ENCODE measurements around the gene ZDHHC18.
A peak's percentile ranks its signal among the peaks of the same experiment; 100 is the strongest.
"Not testable (repeated sequence)": the region's sequence is repeated elsewhere in the genome, so short reads cannot be mapped to it uniquely, and the experiment has no call there.

Gene ZDHHC18

GRCh38 chr1:26837665-26838064, 11.2 kb downstream of the ZDHHC18 start:
- not testable (repeated sequence) for DNase-seq

GRCh38 chr1:26838474-26839338, 12.2 kb downstream of the ZDHHC18 start:
- peak; percentile 72 for DNase-seq

DNA sequence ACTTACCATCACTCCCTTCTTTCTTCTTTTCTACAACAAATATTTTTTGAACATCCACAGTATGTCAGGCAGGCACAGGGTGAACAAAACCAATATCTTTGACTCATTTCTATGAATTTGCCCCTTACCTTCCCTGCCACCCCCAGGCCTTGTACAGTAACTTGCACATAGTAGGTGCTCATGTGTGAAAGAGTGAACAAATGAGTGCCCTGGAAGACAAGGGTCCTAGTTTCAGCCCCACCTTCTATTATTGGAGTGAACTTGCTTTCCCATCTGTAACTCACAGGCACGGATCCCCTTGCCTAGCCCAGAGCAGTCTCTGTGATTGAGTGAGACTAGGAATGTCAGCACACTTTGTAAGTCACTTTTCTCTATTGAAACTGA, 12.8 kb downstream of the ZDHHC18 start:
- no peak for DNase-seq

GRCh38 chr1:26839779-26840178, 13.3 kb downstream of the ZDHHC18 start:
- no peak for DNase-seq

- no peak for DNase-seq
Measured at GRCh38 chr1:26844424-26845196, 18.1 kb downstream of the ZDHHC18 start.

GRCh38 chr1:26847826-26848225, 21.3 kb downstream of the ZDHHC18 start:
- not testable (repeated sequence) for DNase-seq

DNA sequence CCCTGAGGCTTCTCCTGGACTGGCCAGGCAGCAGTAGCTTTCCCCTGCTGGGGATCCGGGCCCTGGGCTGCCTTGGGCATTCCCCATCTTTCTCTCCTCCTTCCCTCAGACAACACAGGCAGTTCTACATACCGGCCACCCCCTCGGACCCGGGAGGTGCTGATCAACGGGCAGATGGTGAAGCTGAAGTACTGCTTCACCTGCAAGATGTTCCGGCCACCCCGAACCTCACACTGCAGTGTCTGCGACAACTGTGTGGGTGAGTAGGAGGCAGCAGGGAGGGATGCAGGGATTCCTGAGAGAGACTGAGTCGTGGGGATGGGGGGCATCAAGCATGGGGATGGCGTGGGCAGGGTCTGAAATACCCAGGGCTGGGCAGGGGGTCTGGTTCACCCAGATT, 22.0 kb downstream of the ZDHHC18 start:
- DNase-seq = no peak

- DNase-seq = no peak
Measured at GRCh38 chr1:26848941-26849774, 22.7 kb downstream of the ZDHHC18 start.

- DNase-seq = no peak
Measured at GRCh38 chr1:26851106-26851684, 24.7 kb downstream of the ZDHHC18 start.

- no peak for DNase-seq
Measured at GRCh38 chr1:26852701-26853100, 26.2 kb downstream of the ZDHHC18 start.

- DNase-seq = peak; percentile 76
Measured at GRCh38 chr1:26853156-26853555, 26.7 kb downstream of the ZDHHC18 start.

DNA sequence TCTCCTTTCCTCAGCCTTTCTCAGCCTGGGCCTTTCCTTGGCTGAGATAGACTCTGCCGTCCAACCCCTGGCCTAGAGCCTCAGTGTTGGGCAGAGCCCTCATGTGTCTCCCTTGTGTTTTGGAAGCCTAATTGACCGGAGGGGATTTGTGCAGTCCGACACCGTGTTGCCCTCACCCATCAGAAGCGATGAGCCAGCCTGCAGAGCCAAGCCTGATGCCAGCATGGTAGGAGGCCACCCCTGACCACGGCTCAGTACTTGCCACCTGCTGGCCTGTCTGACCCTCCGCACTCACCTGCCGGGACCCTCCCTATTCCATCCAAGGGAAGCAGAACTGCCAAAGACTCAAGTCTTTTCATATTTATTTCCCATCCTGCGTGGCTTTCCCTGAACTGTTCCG, 27.1 kb downstream of the ZDHHC18 start:
- no peak for DNase-seq

GRCh38 chr1:26854906-26855305, 28.4 kb downstream of the ZDHHC18 start:
- no peak for DNase-seq

DNA sequence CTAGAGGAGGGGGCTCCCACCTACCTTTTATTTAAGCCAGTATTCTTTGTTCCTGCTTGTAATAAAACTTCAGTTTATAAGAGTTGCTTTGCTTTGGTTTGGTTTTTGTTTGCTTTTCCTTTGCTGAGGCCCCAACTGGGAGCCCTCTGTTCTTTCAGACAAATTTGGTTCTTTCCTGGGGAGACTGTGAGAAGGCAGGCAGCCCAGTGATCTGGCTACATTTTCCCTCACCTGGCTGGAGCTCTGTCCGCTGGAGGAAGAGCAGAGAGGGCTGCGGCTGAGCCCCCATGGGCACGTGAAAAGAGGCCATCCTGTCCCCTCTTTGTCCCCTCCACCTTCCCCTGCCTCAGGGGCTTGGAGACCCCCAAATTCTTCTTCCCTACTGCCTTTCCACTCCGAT, 29.1 kb downstream of the ZDHHC18 start:
- no peak for DNase-seq

DNA sequence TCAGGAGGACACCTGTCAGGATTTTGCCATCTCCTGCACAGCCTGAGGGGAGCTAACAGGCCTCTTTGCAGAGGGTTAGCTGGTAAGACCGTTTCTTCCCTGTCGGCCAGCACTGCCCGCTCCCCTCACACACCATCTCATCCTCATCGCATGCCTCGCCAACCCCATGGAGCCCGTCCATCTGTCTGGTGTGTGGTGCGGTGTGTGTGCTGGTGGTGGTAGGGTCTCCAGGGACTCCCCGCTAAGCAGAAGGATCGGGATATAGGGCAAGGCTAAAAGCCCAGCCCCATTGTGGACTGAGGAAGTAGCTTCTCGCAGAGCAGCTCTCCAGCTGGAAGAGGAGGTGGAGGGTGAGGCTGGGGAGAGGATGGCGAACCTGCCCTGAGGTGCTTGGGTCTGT, 29.7 kb downstream of the ZDHHC18 start:
- no peak for DNase-seq

- no peak for DNase-seq
Measured at GRCh38 chr1:26856604-26857469, 30.3 kb downstream of the ZDHHC18 start.

- DNase-seq = no peak
Measured at GRCh38 chr1:26857473-26858060, 31.1 kb downstream of the ZDHHC18 start.

DNA sequence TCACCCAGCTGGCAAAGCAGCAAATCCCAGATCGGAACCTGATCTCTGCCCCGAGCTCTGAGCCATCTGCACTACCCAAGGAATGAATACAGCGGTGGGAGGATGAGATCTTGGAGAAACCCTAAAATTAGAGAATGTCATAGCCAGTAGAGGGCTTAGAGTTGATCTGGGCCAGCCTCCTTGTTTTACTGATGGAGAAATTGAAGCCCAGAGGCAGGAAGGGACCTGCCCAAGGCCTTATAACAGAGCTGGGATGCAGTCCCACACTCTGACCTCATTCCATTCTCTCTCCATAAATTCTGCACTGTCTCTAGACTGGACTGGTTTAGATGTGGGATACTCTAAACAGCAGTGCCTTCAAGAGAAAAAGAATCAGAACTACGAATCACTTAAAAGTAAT, 31.7 kb downstream of the ZDHHC18 start:
- DNase-seq = no peak

GRCh38 chr1:26858891-26859640, 32.6 kb downstream of the ZDHHC18 start:
- no peak for DNase-seq

GRCh38 chr1:26861286-26861701, 34.8 kb downstream of the ZDHHC18 start:
- no peak for DNase-seq

Measured in CD4-positive, alpha-beta T cell treated with Interleukin-4 for 4 hours (primary cell).